GM21515 (cell line): ENCODE measurements around the gene SLIT1.

Experiments used
- ATAC-seq: cut with Tn5 transposase; IDR thresholded peaks from one replicate; pipeline ENCODE4 v1.9.1; 2021; ENCODE audit not compliant: unreplicated experiment

SLIT1 gene

GRCh38 chr10:97007417-97007816 lies 178.3 kb downstream of the SLIT1 start:
- no peak for ATAC-seq

- no peak for ATAC-seq
These were observed 179.4 kb downstream of the SLIT1 start for GRCh38 chr10:97006364-97006763.

GRCh38 chr10:97005349-97005748 lies 180.4 kb downstream of the SLIT1 start:
- ATAC-seq = no peak

- ATAC-seq = no peak
These were observed 181.2 kb downstream of the SLIT1 start for GRCh38 chr10:97004591-97004990.

GRCh38 chr10:97003804-97004201 lies 182.0 kb downstream of the SLIT1 start:
- no peak for ATAC-seq

GRCh38 chr10:97003151-97003803 lies 182.5 kb downstream of the SLIT1 start:
- no peak for ATAC-seq

- no peak for ATAC-seq
These were observed 183.1 kb downstream of the SLIT1 start for GRCh38 chr10:97002670-97003069.

GRCh38 chr10:97001183-97001991 lies 184.4 kb downstream of the SLIT1 start:
- no peak for ATAC-seq

GRCh38 chr10:97000487-97001182 lies 185.1 kb downstream of the SLIT1 start:
- ATAC-seq = no peak

GRCh38 chr10:96999987-97000386 lies 185.8 kb downstream of the SLIT1 start:
- no peak for ATAC-seq

GRCh38 chr10:96999337-96999736 lies 186.4 kb downstream of the SLIT1 start:
- no peak for ATAC-seq

GRCh38 chr10:96998329-96998888 lies 187.3 kb downstream of the SLIT1 start:
- no peak for ATAC-seq

GRCh38 chr10:96996275-96996965 lies 189.3 kb downstream of the SLIT1 start:
- no peak for ATAC-seq

- ATAC-seq = no peak
These were observed 189.9 kb downstream of the SLIT1 start for GRCh38 chr10:96995851-96996250.

GRCh38 chr10:96992721-96993120 lies 193.0 kb downstream of the SLIT1 start:
- ATAC-seq = peak; percentile 59

- ATAC-seq = no peak
These were observed 194.4 kb downstream of the SLIT1 start for GRCh38 chr10:96991313-96991841.

- ATAC-seq = no peak
These were observed 197.3 kb downstream of the SLIT1 start for GRCh38 chr10:96988426-96988825.

GRCh38 chr10:96987842-96988175 lies 197.9 kb downstream of the SLIT1 start:
- no peak for ATAC-seq

- no peak for ATAC-seq
These were observed 198.5 kb downstream of the SLIT1 start for GRCh38 chr10:96987141-96987841.

- ATAC-seq = no peak
These were observed 199.4 kb downstream of the SLIT1 start for GRCh38 chr10:96986200-96986856.
